Loucy (cell line): ENCODE results near the gene AMOTL1.
"Not testable (repeated sequence)": the region's sequence is repeated elsewhere in the genome, so short reads cannot be mapped to it uniquely, and the experiment has no call there.

ENCODE experiments used
- H2AFZ ChIP-seq: fragments of 200-600 bp; sonication (generic); 2 replicates; pipeline ENCODE4 v1.6.0; 2016; ENCODE audit warnings: antibody characterized with exemption, mild to moderate bottlenecking, low read length, moderate library complexity
- H3F3A ChIP-seq: fragments of 200-600 bp; 2 replicates; pipeline ENCODE4 v1.6.0; 2016; ENCODE audit warnings: antibody characterized with exemption, low read depth, mild to moderate bottlenecking
- H3K27me3 ChIP-seq: fragments of 200-600 bp; sonication (generic); 2 replicates; pipeline ENCODE4 v1.6.1; 2014; ENCODE audit warnings: low read length, mild to moderate bottlenecking; ENCODE audit not compliant: insufficient read depth, poor library complexity, severe bottlenecking
- H3K36me3 ChIP-seq: fragments of 200-600 bp; sonication (generic); 2 replicates; pipeline ENCODE4 v1.6.1; 2016; ENCODE audit warnings: low read length; ENCODE audit not compliant: insufficient read depth
- H3K4me1 ChIP-seq: fragments of 200-600 bp; sonication (generic); 2 replicates; pipeline ENCODE4 v1.5.1; 2014; ENCODE audit warnings: low read length, mild to moderate bottlenecking; ENCODE audit not compliant: insufficient read depth, poor library complexity, severe bottlenecking
- H3K4me2 ChIP-seq: fragments of 200-600 bp; sonication (generic); 2 replicates; pipeline ENCODE4 v1.6.0; 2014; ENCODE audit warnings: antibody characterized with exemption, low read length, low read depth, mild to moderate bottlenecking; ENCODE audit not compliant: poor library complexity, severe bottlenecking
- H3K4me3 ChIP-seq: fragments of 200-600 bp; sonication (generic); 2 replicates; pipeline ENCODE4 v1.5.1; 2014; ENCODE audit warnings: low read length, mild to moderate bottlenecking, mixed read lengths; ENCODE audit not compliant: poor library complexity, severe bottlenecking
- H3K79me2 ChIP-seq: fragments of 200-600 bp; sonication (generic); 2 replicates; pipeline ENCODE4 v1.6.1; 2014; ENCODE audit warnings: low read length; ENCODE audit not compliant: insufficient read depth
- H3K9ac ChIP-seq: fragments of 200-600 bp; sonication (generic); 2 replicates; pipeline ENCODE4 v1.6.0; 2014; ENCODE audit warnings: mild to moderate bottlenecking, low read depth, low read length, moderate library complexity; ENCODE audit not compliant: poor library complexity, severe bottlenecking
- H3K9me2 ChIP-seq: fragments of 200-600 bp; sonication (generic); replicated peaks from 2 replicates; pipeline ENCODE4 v1.6.1; 2016; ENCODE audit warnings: low read depth, low read length, mixed read lengths
- H3K9me3 ChIP-seq: fragments of 200-600 bp; sonication (generic); 2 replicates; pipeline ENCODE4 v1.6.1; 2014; ENCODE audit warnings: mild to moderate bottlenecking, antibody characterized with exemption, low read length, low read depth; ENCODE audit not compliant: insufficient read depth
- H4K20me1 ChIP-seq: fragments of 200-600 bp; sonication (generic); 2 replicates; pipeline ENCODE4 v1.6.0; 2014; ENCODE audit warnings: antibody characterized with exemption, low read length, mild to moderate bottlenecking; ENCODE audit not compliant: insufficient read depth, poor library complexity, severe bottlenecking
- EZH2phosphoT487 ChIP-seq: fragments of 200-600 bp; IDR thresholded peaks from 2 replicates; pipeline ENCODE4 v1.6.1; 2018; ENCODE audit warnings: antibody characterized with exemption, mild to moderate bottlenecking, moderate library complexity, borderline replicate concordance
- TF ChIP-seq, protein P1 (sequence below): fragments of 200-600 bp; sonication (generic); conservative IDR thresholded peaks from 2 replicates; pipeline ENCODE4 v1.5.1; 2014; ENCODE audit warnings: mild to moderate bottlenecking, antibody characterized with exemption, low read length

Gene AMOTL1

GRCh38 chr11:94849839-94850238 is 81.7 kb downstream of the AMOTL1 start:
- Histone ChIP-seq H3K9ac (no peak overlapping the region), H3K36me3 (peaks cover 55% of the 10 kb centered on the region; the same call in 1 of the 2 replicates), H3K79me2 (no peaks in the 10 kb centered on the region), H3K4me3 (no peak overlapping the region), H3K9me2 (no peaks in the 10 kb centered on the region), H3K4me1 (no peaks in the 10 kb centered on the region), H2AFZ (no peak overlapping the region), H4K20me1 (no peaks in the 10 kb centered on the region), H3K27me3 (no peaks in the 10 kb centered on the region), H3F3A (no peaks in the 10 kb centered on the region), H3K9me3 (no peaks in the 10 kb centered on the region), H3K4me2 (no peak overlapping the region)
- TF ChIP-seq, protein P1, sequence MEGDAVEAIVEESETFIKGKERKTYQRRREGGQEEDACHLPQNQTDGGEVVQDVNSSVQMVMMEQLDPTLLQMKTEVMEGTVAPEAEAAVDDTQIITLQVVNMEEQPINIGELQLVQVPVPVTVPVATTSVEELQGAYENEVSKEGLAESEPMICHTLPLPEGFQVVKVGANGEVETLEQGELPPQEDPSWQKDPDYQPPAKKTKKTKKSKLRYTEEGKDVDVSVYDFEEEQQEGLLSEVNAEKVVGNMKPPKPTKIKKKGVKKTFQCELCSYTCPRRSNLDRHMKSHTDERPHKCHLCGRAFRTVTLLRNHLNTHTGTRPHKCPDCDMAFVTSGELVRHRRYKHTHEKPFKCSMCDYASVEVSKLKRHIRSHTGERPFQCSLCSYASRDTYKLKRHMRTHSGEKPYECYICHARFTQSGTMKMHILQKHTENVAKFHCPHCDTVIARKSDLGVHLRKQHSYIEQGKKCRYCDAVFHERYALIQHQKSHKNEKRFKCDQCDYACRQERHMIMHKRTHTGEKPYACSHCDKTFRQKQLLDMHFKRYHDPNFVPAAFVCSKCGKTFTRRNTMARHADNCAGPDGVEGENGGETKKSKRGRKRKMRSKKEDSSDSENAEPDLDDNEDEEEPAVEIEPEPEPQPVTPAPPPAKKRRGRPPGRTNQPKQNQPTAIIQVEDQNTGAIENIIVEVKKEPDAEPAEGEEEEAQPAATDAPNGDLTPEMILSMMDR = no peak
- TF ChIP-seq EZH2phosphoT487 = no peak

GRCh38 chr11:94851864-94852636 is 83.9 kb downstream of the AMOTL1 start:
- Histone ChIP-seq H3K36me3 (peaks cover 70% of the 10 kb centered on the region; the same call in 1 of the 2 replicates), H3K9me3 (no peaks in the 10 kb centered on the region), H3K4me1 (no peaks in the 10 kb centered on the region), H3K4me3 (no peak overlapping the region), H2AFZ (no peak overlapping the region), H3K27me3 (no peaks in the 10 kb centered on the region), H3F3A (no peaks in the 10 kb centered on the region), H3K9me2 (no peaks in the 10 kb centered on the region), H3K79me2 (no peaks in the 10 kb centered on the region), H3K4me2 (no peak overlapping the region), H3K9ac (no peak overlapping the region), H4K20me1 (no peaks in the 10 kb centered on the region)
- TF ChIP-seq, protein P1 = no peak

- not testable (repeated sequence) for H3K4me1 ChIP-seq, H3K9me3 ChIP-seq, H3K4me3 ChIP-seq, H3K79me2 ChIP-seq, H4K20me1 ChIP-seq, H3F3A ChIP-seq, H3K4me2 ChIP-seq, H3K9ac ChIP-seq, H3K9me2 ChIP-seq, H3K27me3 ChIP-seq, H2AFZ ChIP-seq
- peaks cover 82% of the 10 kb centered on the region; the same call in 1 of the 2 replicates for H3K36me3 ChIP-seq
Observed at GRCh38 chr11:94853288-94853687, 85.1 kb downstream of the AMOTL1 start.

GRCh38 chr11:94853836-94854235 is 85.7 kb downstream of the AMOTL1 start:
- no peaks in the 10 kb centered on the region for H3K4me1 ChIP-seq
- H3K9me3 ChIP-seq = no peaks in the 10 kb centered on the region
- no peak overlapping the region for H3K9ac ChIP-seq
- H3K27me3 ChIP-seq = no peaks in the 10 kb centered on the region
- H4K20me1 ChIP-seq = no peaks in the 10 kb centered on the region
- no peaks in the 10 kb centered on the region for H3F3A ChIP-seq
- no peaks in the 10 kb centered on the region for H3K9me2 ChIP-seq
- TF ChIP-seq EZH2phosphoT487 = no peak
- TF ChIP-seq, protein P1 = no peak
- no peak overlapping the region for H3K4me2 ChIP-seq
- H3K4me3 ChIP-seq = no peak overlapping the region
- H3K79me2 ChIP-seq = no peaks in the 10 kb centered on the region
- H2AFZ ChIP-seq = no peak overlapping the region
- peaks cover 87% of the 10 kb centered on the region; the same call in 1 of the 2 replicates for H3K36me3 ChIP-seq
